Measurements from ENCODE around the gene CFAP46. TPM values are rescaled to one million over a fixed set of nuclear protein-coding genes. Genes with fewer than 3 reads are reported as not detected.

CFAP46 gene
- total and polyA plus RNA-seq, 8 donors = 1.2 to 5.2 (median 3.5) TPM

GRCh38 chr10:132780356-132780755 is 162.0 kb downstream of the CFAP46 start:
- intact Hi-C loops (cut with DNase I) = no loop called here
- DNase-seq (no peak), ATAC-seq (no peak)
- Histone ChIP-seq H3K9me3 (no peaks in the 10 kb centered on the region), H3K4me3 (no peak overlapping the region), H3K36me3 (peaks cover 0 to 83% of the 10 kb centered on the region in 2 donors), H3K27ac (no peak overlapping the region), H3K4me1 (peaks cover 0 to 7% of the 10 kb centered on the region in 2 donors), H3K27me3 (peaks cover 25 to 29% of the 10 kb centered on the region in 2 donors)
- no peak for TF ChIP-seq CTCF (IDR thresholded peaks at IDR 0.05)

- Histone ChIP-seq H3K27me3 (peaks cover 19 to 23% of the 10 kb centered on the region in 2 donors), H3K36me3 (peaks cover 0 to 84% of the 10 kb centered on the region in 2 donors), H3K27ac (no peak overlapping the region), H3K9me3 (no peaks in the 10 kb centered on the region), H3K4me1 (peaks cover 0 to under 1% of the 10 kb centered on the region in 2 donors), H3K4me3 (no peak overlapping the region)
- DNase-seq = no peak
- no peak for ATAC-seq
- TF ChIP-seq CTCF (IDR thresholded peaks at IDR 0.05) = no peak
- intact Hi-C loops (cut with DNase I) = no loop called here
These were observed 162.6 kb downstream of the CFAP46 start for GRCh38 chr10:132779549-132780294.

- Histone ChIP-seq H3K4me3 (no peak overlapping the region), H3K27me3 (no peaks in the 10 kb centered on the region), H3K9me3 (no peaks in the 10 kb centered on the region), H3K4me1 (no peaks in the 10 kb centered on the region), H3K36me3 (peaks cover 0 to 80% of the 10 kb centered on the region in 2 donors), H3K27ac (no peak overlapping the region)
- no peak for TF ChIP-seq CTCF (IDR thresholded peaks at IDR 0.05)
- no peak for ATAC-seq
- no peak for DNase-seq
- intact Hi-C loops (cut with DNase I) = no loop called here
These were observed 164.9 kb downstream of the CFAP46 start for GRCh38 chr10:132777441-132777840.

- DNase-seq = no peak
- intact Hi-C loops (cut with DNase I) = no loop called here
- Histone ChIP-seq H3K27ac (no peak overlapping the region), H3K4me1 (no peaks in the 10 kb centered on the region), H3K27me3 (no peaks in the 10 kb centered on the region), H3K36me3 (peaks cover 0 to 73% of the 10 kb centered on the region in 2 donors), H3K9me3 (no peaks in the 10 kb centered on the region), H3K4me3 (no peak overlapping the region)
- no peak for TF ChIP-seq CTCF (IDR thresholded peaks at IDR 0.05)
- ATAC-seq = no peak
These were observed 165.5 kb downstream of the CFAP46 start for GRCh38 chr10:132776821-132777220.

GRCh38 chr10:132776186-132776585 is 166.2 kb downstream of the CFAP46 start:
- intact Hi-C loops (cut with DNase I) = no loop called here
- no peak for ATAC-seq

More at GRCh38 chr10:132776186-132776585, 166.2 kb downstream of the CFAP46 start:
- no peak overlapping the region for H3K4me3 ChIP-seq
- no peaks in the 10 kb centered on the region for H3K4me1 ChIP-seq
- no peaks in the 10 kb centered on the region for H3K9me3 ChIP-seq
- no peak for DNase-seq
- no peaks in the 10 kb centered on the region for H3K27me3 ChIP-seq
- TF ChIP-seq CTCF (IDR thresholded peaks at IDR 0.05) = no peak
- peaks cover 0 to 71% of the 10 kb centered on the region in 2 donors for H3K36me3 ChIP-seq
- no peak overlapping the region for H3K27ac ChIP-seq

Data from left lung (tissue), 10 donors.